HG03103 (cell line): ENCODE results near the gene RNF8.
"Not testable (repeated sequence)": the region's sequence is repeated elsewhere in the genome, so short reads cannot be mapped to it uniquely, and the experiment has no call there.

ENCODE experiments used
- ATAC-seq: cut with Tn5 transposase; IDR thresholded peaks from one replicate; pipeline ENCODE4 v1.9.1; 2021; ENCODE audit warnings: low read depth; ENCODE audit not compliant: unreplicated experiment

The RNF8 gene

DNA sequence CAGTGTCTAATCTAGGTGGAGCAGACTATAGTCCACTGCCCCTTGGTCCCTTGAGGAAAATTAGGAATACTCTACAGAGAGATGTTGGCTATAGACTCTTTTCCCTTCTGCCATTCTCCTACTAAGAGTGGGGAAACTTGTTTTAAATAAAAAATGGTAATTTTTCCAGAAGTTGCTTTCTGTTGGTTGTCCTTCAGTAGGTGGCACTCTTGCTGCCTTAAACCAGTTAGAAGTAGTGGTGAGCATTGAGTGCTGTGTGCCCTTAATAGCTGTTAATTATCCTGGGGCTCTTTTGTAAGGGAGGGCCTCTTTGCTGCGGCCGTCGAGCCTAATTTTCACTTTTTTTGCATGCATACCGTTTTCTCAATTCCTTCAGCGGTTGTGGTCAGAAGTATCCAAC lies 82.0 kb downstream of the RNF8 start:
- ATAC-seq = no peak

DNA sequence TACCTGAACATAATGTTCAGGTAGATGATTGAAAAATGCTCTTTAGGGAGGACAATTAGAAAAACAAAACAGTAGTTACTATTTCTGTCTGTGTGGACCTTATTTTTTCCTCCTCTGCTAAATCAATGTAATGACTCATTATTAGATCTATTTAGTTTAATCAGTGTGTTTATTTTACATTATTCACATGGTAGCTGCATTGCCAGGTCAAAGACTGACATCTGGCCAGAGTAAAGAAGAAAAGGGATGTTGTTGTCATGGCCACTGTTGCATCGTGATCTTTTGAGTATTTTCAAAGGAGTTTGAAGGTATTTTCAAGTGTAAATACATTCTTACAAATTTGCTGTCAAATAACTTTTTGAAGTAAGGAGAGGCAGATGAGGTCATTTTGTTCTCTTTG lies 85.1 kb downstream of the RNF8 start:
- no peak for ATAC-seq

DNA sequence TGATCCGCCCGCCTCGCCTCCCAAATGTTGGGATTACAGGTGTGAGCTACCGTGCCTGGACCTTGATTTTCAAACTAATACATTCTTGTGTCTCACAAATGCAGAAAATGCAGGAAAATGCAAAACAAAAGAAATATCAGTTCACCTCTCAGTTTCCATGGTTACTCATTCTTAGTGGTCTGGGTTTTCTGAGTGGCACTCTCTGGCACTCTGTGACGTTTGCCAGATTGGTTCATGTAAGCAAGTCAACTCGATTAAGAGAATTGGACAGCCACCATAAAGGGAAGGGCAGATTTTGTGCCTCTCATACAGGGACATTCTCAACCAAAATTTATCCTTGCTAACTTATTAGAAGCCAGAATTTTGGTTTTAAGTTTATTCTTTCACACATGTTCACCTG lies 87.9 kb downstream of the RNF8 start:
- ATAC-seq = no peak

DNA sequence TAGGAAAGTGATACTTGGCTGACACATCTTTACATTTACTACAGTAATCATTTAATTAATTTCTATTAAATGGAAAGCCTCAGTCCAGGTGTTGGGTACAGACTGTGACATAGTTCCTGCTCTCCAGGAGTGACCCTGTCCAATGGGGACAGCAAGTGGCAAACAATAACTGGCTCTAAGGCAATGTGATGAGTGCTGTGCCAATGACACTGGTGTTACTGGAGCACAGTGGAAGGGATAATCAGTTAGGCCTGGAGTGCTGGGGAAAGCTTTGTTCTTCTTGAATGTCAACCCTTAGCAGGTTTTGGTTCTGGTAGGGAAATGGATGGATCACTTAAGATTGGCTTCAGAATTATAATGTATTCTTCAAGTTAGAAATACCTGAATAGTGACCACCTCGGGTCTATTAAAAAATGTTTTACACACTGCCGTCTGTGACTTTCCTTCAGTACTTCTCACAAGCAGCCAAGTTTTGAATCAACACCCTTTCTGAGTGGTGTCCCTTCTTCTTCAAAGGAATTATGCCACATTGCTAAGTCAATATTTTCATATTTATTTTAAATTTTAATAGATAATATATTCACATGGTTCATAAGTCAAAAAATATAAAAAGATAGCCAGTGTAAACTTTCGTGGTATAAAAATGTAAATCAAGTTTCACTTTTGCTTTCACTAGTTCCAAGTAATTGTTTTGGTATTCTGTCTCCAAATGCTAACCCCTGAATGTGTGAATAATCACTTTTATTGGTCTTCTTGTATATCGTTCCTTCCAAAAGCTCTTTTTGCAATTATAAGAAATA lies 88.8 kb downstream of the RNF8 start:
- ATAC-seq = no peak

DNA sequence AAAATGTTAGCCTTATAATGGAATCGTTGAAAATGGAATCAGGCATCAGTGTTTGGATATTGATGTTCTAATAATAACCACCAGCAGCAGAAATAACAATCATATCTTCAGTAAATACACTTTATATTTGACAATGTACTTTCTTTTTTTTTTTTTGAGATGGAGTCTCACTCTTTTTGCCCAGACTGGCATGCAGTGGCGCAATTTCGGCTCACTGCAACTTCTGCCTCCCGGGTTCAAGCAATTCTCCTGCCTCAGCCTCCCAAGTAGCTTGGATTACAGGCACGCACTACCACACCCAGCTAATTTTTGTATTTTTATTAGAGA lies 89.4 kb downstream of the RNF8 start:
- not testable (repeated sequence) for ATAC-seq
